Uterus (tissue), 4 donors: ENCODE data around the gene RBBP6. TPM values are rescaled to one million over a fixed set of nuclear protein-coding genes. Genes with fewer than 3 reads are reported as not detected.

Source experiments
- DNase-seq, 2 donors: peaks; one replicate each; pipeline ENCODE4 v3.0.0-alpha.2; 2019 to 2020
- H3K27ac ChIP-seq, 2 donors: fragments of 200-600 bp; sonication (generic); 1 replicate in 1 of 2; 2 replicates in 1 of 2; pipeline ENCODE4 v1.5.1; 2016 to 2018
- H3K27me3 ChIP-seq, 2 donors: fragments of 200-600 bp; sonication (generic); one replicate each; pipeline ENCODE4 v1.5.1; 2018 to 2019; ENCODE audit warnings: control low read depth in 1 of 2
- H3K36me3 ChIP-seq, 2 donors: fragments of 200-600 bp; sonication (generic); one replicate each; pipeline ENCODE4 v1.5.1; 2019; ENCODE audit warnings: control low read depth in 1 of 2
- H3K4me1 ChIP-seq, 2 donors: fragments of 200-600 bp; sonication (generic); one replicate each; pipeline ENCODE4 v1.5.1; 2018 to 2019; ENCODE audit warnings: control low read depth in 1 of 2
- H3K4me3 ChIP-seq, 2 donors: fragments of 200-600 bp; sonication (generic); 1 replicate in 1 of 2; 2 replicates in 1 of 2; pipeline ENCODE4 v1.5.1; 2018 to 2019; ENCODE audit warnings: mild to moderate bottlenecking in 1 of 2
- H3K9me3 ChIP-seq, 2 donors: fragments of 200-600 bp; sonication (generic); one replicate each; pipeline ENCODE4 v1.5.1; 2019; ENCODE audit warnings: control low read depth in 1 of 2
- CTCF ChIP-seq, 4 experiments: fragments of 200-600 bp in 2 of 4; fragments of 450-650 bp in 2 of 4; sonication (generic) in 2 of 4; IDR thresholded peaks; one replicate each; pipeline ENCODE4 v1.5.1; 2016 to 2019; ENCODE audit warnings: antibody characterized with exemption in 4 of 4, mild to moderate bottlenecking in 2 of 4, moderate library complexity in 1 of 4
- POLR2A ChIP-seq, 2 donors: fragments of 450-650 bp; IDR thresholded peaks; one replicate each; pipeline ENCODE4 v1.6.1; 2016; ENCODE audit warnings: antibody characterized with exemption in 2 of 2, mild to moderate bottlenecking in 1 of 2, moderate library complexity in 1 of 2
- intact Hi-C: fragments of 100-400 bp; cut with DNase I; formaldehyde crosslinking; loops from one replicate; pipeline ENCODE4 v1.15.1; 2023; ENCODE audit warnings: low total_unique reads
- total RNA-seq, 4 donors: library from RNA; depleted of rRNA in 3 of 4; stranded (reverse); fragments of >200 nt in 3 of 4; gene quantifications; one replicate each; pipeline versions ENCODE4 v1.1.0 to v1.2.4, GENCODE V29; 2014 to 2023
- donor health status: DM: yes; HTN: yes; CAD: no.

RBBP6 gene
- total RNA-seq, 4 donors from 2014 or later: 48.7 to 89.1 (median 77.7) TPM

- no peaks in the 10 kb centered on the region for H3K36me3 ChIP-seq
- intact Hi-C loops: no loop called here
- DNase-seq: peak; percentile 84 to 87
- TF ChIP-seq POLR2A (IDR thresholded peaks at IDR 0.05) (no peak), CTCF (IDR thresholded peaks at IDR 0.05) (peak; percentile 86 to 91 (median 88))
- H3K9me3 ChIP-seq: no peaks in the 10 kb centered on the region
- no peaks in the 10 kb centered on the region for H3K27me3 ChIP-seq
- no peak overlapping the region for H3K4me3 ChIP-seq
- no peaks in the 10 kb centered on the region for H3K4me1 ChIP-seq
- H3K27ac ChIP-seq: peak overlapping the region; percentile 48 to 54
Measured at GRCh38 chr16:24516900-24517669, 22.3 kb upstream of the RBBP6 start.

GRCh38 chr16:24518498-24518897 is 20.9 kb upstream of the RBBP6 start:
- H3K4me3 ChIP-seq: no peak overlapping the region
- no peak overlapping the region for H3K27ac ChIP-seq
- intact Hi-C loops: no loop called here
- no peaks in the 10 kb centered on the region for H3K36me3 ChIP-seq
- no peaks in the 10 kb centered on the region for H3K4me1 ChIP-seq
- no peaks in the 10 kb centered on the region for H3K27me3 ChIP-seq
- H3K9me3 ChIP-seq: no peaks in the 10 kb centered on the region
- TF ChIP-seq CTCF (IDR thresholded peaks at IDR 0.05) (no peak), POLR2A (IDR thresholded peaks at IDR 0.05) (no peak)
- no peak for DNase-seq

GRCh38 chr16:24520983-24521382 is 18.4 kb upstream of the RBBP6 start:
- DNase-seq: no peak
- no peaks in the 10 kb centered on the region for H3K36me3 ChIP-seq
- no peaks in the 10 kb centered on the region for H3K4me1 ChIP-seq
- no peak overlapping the region for H3K4me3 ChIP-seq
- H3K27me3 ChIP-seq: no peaks in the 10 kb centered on the region
- intact Hi-C loops: no loop called here
- no peaks in the 10 kb centered on the region for H3K9me3 ChIP-seq
- TF ChIP-seq POLR2A (IDR thresholded peaks at IDR 0.05) (no peak), CTCF (IDR thresholded peaks at IDR 0.05) (no peak)
- no peak overlapping the region for H3K27ac ChIP-seq

- Histone ChIP-seq H3K27me3 (no peaks in the 10 kb centered on the region), H3K4me1 (no peaks in the 10 kb centered on the region), H3K9me3 (no peaks in the 10 kb centered on the region), H3K36me3 (no peaks in the 10 kb centered on the region), H3K4me3 (no peak overlapping the region), H3K27ac (no peak overlapping the region)
- intact Hi-C loops: no loop called here
- TF ChIP-seq POLR2A (IDR thresholded peaks at IDR 0.05) (no peak), CTCF (IDR thresholded peaks at IDR 0.05) (no peak)
- no peak for DNase-seq
Measured at GRCh38 chr16:24522751-24523150, 16.6 kb upstream of the RBBP6 start.

GRCh38 chr16:24523569-24523968 is 15.8 kb upstream of the RBBP6 start:
- Histone ChIP-seq H3K27me3 (no peaks in the 10 kb centered on the region), H3K4me3 (no peak overlapping the region), H3K9me3 (no peaks in the 10 kb centered on the region), H3K27ac (peak overlapping the region in 1 of 2 donors; percentile 46), H3K4me1 (no peaks in the 10 kb centered on the region), H3K36me3 (no peaks in the 10 kb centered on the region)
- intact Hi-C loops: no loop called here
- TF ChIP-seq POLR2A (IDR thresholded peaks at IDR 0.05): no peak
- no peak for TF ChIP-seq CTCF (IDR thresholded peaks at IDR 0.05)
- no peak for DNase-seq
